IMR-90 (cell line): ENCODE results near the gene NHLRC2. TPM values are rescaled to one million over a fixed set of nuclear protein-coding genes. Genes with fewer than 3 reads are reported as not detected.

Experiments
- ATAC-seq: fragments of 200-7000 bp; cut with Tn5 transposase; 2 replicates; pipeline ENCODE4 v1.9.1; 2020; ENCODE audit warnings: low read depth, mild to moderate bottlenecking, moderate library complexity
- BruUV-seq: library from RNA; stranded (reverse); fragments of 400-500 nt; replicated peaks from 2 replicates; lab custom pipeline; 2021; lab: Mats Ljungman, UMichigan
- CTCF ChIA-PET: fragments of 300-600 bp; formaldehyde crosslinking; extraction: SDS; loops from one replicate; lab custom pipeline; 2021; ENCODE audit warnings: antibody characterized with exemption; lab: Yijun Ruan, JAX
- POLR2A ChIA-PET: fragments of 300-600 bp; sonication (Branson Sonifier 250); formaldehyde crosslinking; loops from one replicate; lab custom pipeline; 2022; ENCODE audit warnings: antibody characterized with exemption; ENCODE audit not compliant: unreplicated experiment; lab: Charles Lee
- DNase-seq: peaks from one replicate; pipeline ENCODE4 v3.0.0; 2013
- H2AFZ ChIP-seq: replicated peaks from 2 replicates; pipeline ENCODE3; 2013; ENCODE audit warnings: low read length, mild to moderate bottlenecking; ENCODE audit not compliant: poor library complexity
- H2AK5ac ChIP-seq: 2 replicates; pipeline ENCODE4 v1.6.1; 2013; ENCODE audit warnings: low read depth, low read length, inconsistent platforms
- H2AK9ac ChIP-seq: replicated peaks from 2 replicates; pipeline ENCODE3; 2013; ENCODE audit warnings: mild to moderate bottlenecking, low read depth, low read length, moderate library complexity; ENCODE audit not compliant: poor library complexity
- H2BK120ac ChIP-seq: 2 replicates; pipeline ENCODE4 v1.6.1; 2013; ENCODE audit warnings: low read depth, low read length, inconsistent platforms
- H2BK15ac ChIP-seq: 3 replicates; pipeline ENCODE4 v1.6.1; 2013; ENCODE audit warnings: low read depth, low read length, inconsistent platforms
- H2BK20ac ChIP-seq: 2 replicates; pipeline ENCODE4 v1.6.1; 2013; ENCODE audit warnings: low read depth, mild to moderate bottlenecking, inconsistent platforms, low read length, moderate library complexity
- H2BK5ac ChIP-seq: 2 replicates; pipeline ENCODE4 v1.6.1; 2013; ENCODE audit warnings: mild to moderate bottlenecking, low read depth, low read length, inconsistent platforms; ENCODE audit not compliant: poor library complexity, severe bottlenecking
- H3K14ac ChIP-seq: replicated peaks from 2 replicates; pipeline ENCODE4 v1.6.1; 2013; ENCODE audit warnings: low read depth, low read length, inconsistent platforms
- H3K18ac ChIP-seq: 2 replicates; pipeline ENCODE4 v1.6.1; 2013; ENCODE audit warnings: low read depth, low read length, control low read depth
- H3K23ac ChIP-seq: 2 replicates; pipeline ENCODE4 v1.6.1; 2013; ENCODE audit warnings: low read depth, low read length, inconsistent platforms
- H3K27ac ChIP-seq: 2 replicates; pipeline ENCODE4 v1.5.1; 2013; ENCODE audit warnings: mild to moderate bottlenecking, control low read depth, low read length; ENCODE audit not compliant: insufficient read depth
- H3K27me3 ChIP-seq: 2 replicates; pipeline ENCODE4 v1.6.1; 2013; ENCODE audit warnings: low read length; ENCODE audit not compliant: control insufficient read depth, insufficient read depth
- H3K36me3 ChIP-seq: 2 replicates; pipeline ENCODE4 v1.6.1; 2013; ENCODE audit warnings: low read length, mixed read lengths; ENCODE audit not compliant: control insufficient read depth, insufficient read depth
- H3K4ac ChIP-seq: 2 replicates; pipeline ENCODE4 v1.6.1; 2013; ENCODE audit warnings: low read depth, low read length, inconsistent platforms
- H3K4me1 ChIP-seq: 2 replicates; pipeline ENCODE4 v1.6.1; 2013; ENCODE audit warnings: low read length, mixed read lengths; ENCODE audit not compliant: control insufficient read depth, insufficient read depth
- H3K4me2 ChIP-seq: 2 replicates; pipeline ENCODE4 v1.6.1; 2013; ENCODE audit warnings: low read depth, mild to moderate bottlenecking, control low read depth, low read length, moderate library complexity
- H3K4me3 ChIP-seq: 2 replicates; pipeline ENCODE4 v1.5.1; 2013; ENCODE audit warnings: low read depth, mild to moderate bottlenecking, control low read depth, low read length, moderate library complexity; ENCODE audit not compliant: insufficient read depth
- H3K56ac ChIP-seq: 2 replicates; pipeline ENCODE4 v1.6.1; 2013; ENCODE audit warnings: low read length, inconsistent platforms; ENCODE audit not compliant: insufficient read depth; ENCODE audit errors: extremely low read depth
- H3K79me1 ChIP-seq, 2 experiments: 2 replicates each; pipeline ENCODE4 v1.6.1; 2013; ENCODE audit warnings: low read length in 2 of 2, inconsistent platforms in 1 of 2, low read depth in 1 of 2
- H3K9ac ChIP-seq: 2 replicates; pipeline ENCODE4 v1.6.1; 2013; ENCODE audit warnings: low read depth, low read length, control low read depth
- H3K9me1 ChIP-seq: 2 replicates; pipeline ENCODE4 v1.6.1; 2013; ENCODE audit warnings: low read length, inconsistent platforms; ENCODE audit not compliant: insufficient read depth
- H3K9me3 ChIP-seq: 2 replicates; pipeline ENCODE4 v1.6.1; 2013; ENCODE audit warnings: low read length; ENCODE audit not compliant: control insufficient read depth, insufficient read depth
- H4K20me1 ChIP-seq: 2 replicates; pipeline ENCODE4 v1.6.1; 2013; ENCODE audit warnings: low read length, inconsistent platforms; ENCODE audit not compliant: insufficient read depth
- H4K5ac ChIP-seq: 2 replicates; pipeline ENCODE4 v1.6.1; 2013; ENCODE audit warnings: mild to moderate bottlenecking, low read depth, low read length, control low read depth
- H4K8ac ChIP-seq, 2 experiments: 2 replicates each; pipeline ENCODE4 v1.6.1; 2013; ENCODE audit warnings: low read depth in 2 of 2, low read length in 2 of 2, control low read depth in 1 of 2, inconsistent platforms in 1 of 2
- H4K91ac ChIP-seq: 2 replicates; pipeline ENCODE4 v1.6.1; 2013; ENCODE audit warnings: low read depth, low read length, inconsistent platforms; ENCODE audit not compliant: insufficient read depth
- MAFK ChIP-seq: IDR thresholded peaks from 2 replicates; pipeline ENCODE4 v1.6.1; 2012; ENCODE audit warnings: low read depth, low read length, improper control_type of control experiment
- RFX5 ChIP-seq: IDR thresholded peaks from 2 replicates; pipeline ENCODE4 v1.8.0; 2012; ENCODE audit warnings: low read depth, mild to moderate bottlenecking, low read length, moderate library complexity
- WGBS, 2 experiments: methylation state at CpG; one replicate each; pipeline versions ENCODE4 v1.1.5 to v1.1.7; 2013; ENCODE audit warnings: missing lambda C conversion rate in 2 of 2; ENCODE audit not compliant: insufficient read length in 1 of 2; ENCODE audit errors: extremely low coverage in 2 of 2; 5-methylcytosine and 5-hydroxymethylcytosine counted together
- dilution Hi-C: fragments of 300-500 bp; cut with HindIII; formaldehyde crosslinking; loops from one replicate; pipeline ENCODE4 v1.14.3; 2018; ENCODE audit warnings: low sequenced_read_pairs; ENCODE audit not compliant: unreplicated experiment
- in situ Hi-C: fragments of 300-500 bp; cut with MboI; formaldehyde crosslinking; loops from 3 replicates; pipeline ENCODE4 v1.14.3; 2019; ENCODE audit warnings: low sequenced_read_pairs, inconsistent platforms, mixed read lengths
- intact Hi-C: fragments of 100-400 bp; cut with micrococcal nuclease; formaldehyde crosslinking; loops from 2 replicates; pipeline ENCODE4 v1.10.0; 2022
- polyA plus RNA-seq, 3 experiments: library from polyadenylated mRNA; depleted of rRNA; stranded (reverse); fragments of >200 nt; gene quantifications; 2 replicates each; pipeline ENCODE4 v1.2.3, GENCODE V29; 2012; ENCODE audit warnings: low replicate concordance in 1 of 3
- total RNA-seq: library from RNA; depleted of rRNA; stranded (reverse); fragments of >200 nt; gene quantifications from 2 replicates; pipeline ENCODE4 v1.2.3, GENCODE V29; 2012
- TF ChIP-seq, protein P1 (sequence below): conservative IDR thresholded peaks from 2 replicates; pipeline ENCODE4 v1.5.1; 2012; ENCODE audit warnings: mild to moderate bottlenecking, low read depth, low read length, improper control_type of control experiment

NHLRC2 gene
- total and polyA plus RNA-seq, 2 of the 4 experiments (the other 2 are of a cell fraction) = 3.0 to 11.8 TPM

- TF ChIP-seq MAFK = no peak
- TF ChIP-seq, protein P1, sequence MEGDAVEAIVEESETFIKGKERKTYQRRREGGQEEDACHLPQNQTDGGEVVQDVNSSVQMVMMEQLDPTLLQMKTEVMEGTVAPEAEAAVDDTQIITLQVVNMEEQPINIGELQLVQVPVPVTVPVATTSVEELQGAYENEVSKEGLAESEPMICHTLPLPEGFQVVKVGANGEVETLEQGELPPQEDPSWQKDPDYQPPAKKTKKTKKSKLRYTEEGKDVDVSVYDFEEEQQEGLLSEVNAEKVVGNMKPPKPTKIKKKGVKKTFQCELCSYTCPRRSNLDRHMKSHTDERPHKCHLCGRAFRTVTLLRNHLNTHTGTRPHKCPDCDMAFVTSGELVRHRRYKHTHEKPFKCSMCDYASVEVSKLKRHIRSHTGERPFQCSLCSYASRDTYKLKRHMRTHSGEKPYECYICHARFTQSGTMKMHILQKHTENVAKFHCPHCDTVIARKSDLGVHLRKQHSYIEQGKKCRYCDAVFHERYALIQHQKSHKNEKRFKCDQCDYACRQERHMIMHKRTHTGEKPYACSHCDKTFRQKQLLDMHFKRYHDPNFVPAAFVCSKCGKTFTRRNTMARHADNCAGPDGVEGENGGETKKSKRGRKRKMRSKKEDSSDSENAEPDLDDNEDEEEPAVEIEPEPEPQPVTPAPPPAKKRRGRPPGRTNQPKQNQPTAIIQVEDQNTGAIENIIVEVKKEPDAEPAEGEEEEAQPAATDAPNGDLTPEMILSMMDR = no peak
- no peak for TF ChIP-seq RFX5
Observed at GRCh38 chr10:113922787-113923570, 68.5 kb downstream of the NHLRC2 start.

More at GRCh38 chr10:113922787-113923570, 68.5 kb downstream of the NHLRC2 start:
- no peak for DNase-seq
- H2AK5ac ChIP-seq = no peak overlapping the region
- peaks cover 4% of the 10 kb centered on the region for H3K9me3 ChIP-seq
- H2AK9ac ChIP-seq = no peak overlapping the region
- no peak overlapping the region for H3K56ac ChIP-seq
- no peak overlapping the region for H2BK120ac ChIP-seq
- no peak overlapping the region for H3K27ac ChIP-seq
- POLR2A ChIA-PET = no interaction called here
- H2BK20ac ChIP-seq = no peak overlapping the region
- no TSS peak for BruUV-seq
- 33% methylated on average over 3 of the region's 8 CpGs; no CpG with 5 or more reads in 1 of the 2 experiments for WGBS, 2 experiments
- H3K9ac ChIP-seq = no peak overlapping the region
- H3K27me3 ChIP-seq = no peaks in the 10 kb centered on the region
- dilution Hi-C loops (no loop called here), in situ Hi-C loops (no loop called here), intact Hi-C loops (no loop called here)
- no peak for ATAC-seq
- H2BK15ac ChIP-seq = no peak overlapping the region
- H3K79me1 ChIP-seq = no peaks in the 10 kb centered on the region
- H2BK5ac ChIP-seq = no peak overlapping the region
- H3K36me3 ChIP-seq = no peaks in the 10 kb centered on the region
- no peak overlapping the region for H4K8ac ChIP-seq
- no peak overlapping the region for H3K4me3 ChIP-seq
- no peak overlapping the region for H3K14ac ChIP-seq
- no peaks in the 10 kb centered on the region for H4K20me1 ChIP-seq
- H3K4me1 ChIP-seq = no peaks in the 10 kb centered on the region
- H4K91ac ChIP-seq = no peak overlapping the region
- H3K18ac ChIP-seq = no peak overlapping the region
- H3K4me2 ChIP-seq = no peak overlapping the region
- H3K4ac ChIP-seq = no peak overlapping the region
- H3K9me1 ChIP-seq = no peaks in the 10 kb centered on the region
- no peak overlapping the region for H3K23ac ChIP-seq
- no peak overlapping the region for H4K5ac ChIP-seq
- no peak overlapping the region for H2AFZ ChIP-seq
- CTCF ChIA-PET = no interaction called here
